Osteocyte (in vitro differentiated cells): Measurements from ENCODE around the gene SMOC2. TPM values are rescaled to one million over a fixed set of nuclear protein-coding genes. Genes with fewer than 3 reads are reported as not detected.

Source experiments
- DNase-seq: peaks from one replicate; pipeline ENCODE4 v3.0.0; 2021; ENCODE audit warnings: mixed read lengths; ENCODE audit not compliant: unreplicated experiment; ENCODE audit errors: extremely low spot score
- H3K27ac Mint-ChIP-seq: one replicate; pipeline ENCODE4 v1.8.0; 2021; ENCODE audit warnings: mild to moderate bottlenecking, mixed read lengths; ENCODE audit not compliant: unreplicated experiment
- H3K27me3 Mint-ChIP-seq: one replicate; pipeline ENCODE4 v1.8.0; 2021; ENCODE audit warnings: mixed read lengths; ENCODE audit not compliant: unreplicated experiment
- H3K36me3 Mint-ChIP-seq: one replicate; pipeline ENCODE4 v1.8.0; 2021; ENCODE audit warnings: mixed read lengths; ENCODE audit not compliant: unreplicated experiment
- H3K4me1 Mint-ChIP-seq: one replicate; pipeline ENCODE4 v1.8.0; 2021; ENCODE audit warnings: mixed read lengths; ENCODE audit not compliant: unreplicated experiment
- H3K4me3 Mint-ChIP-seq: one replicate; pipeline ENCODE4 v1.8.0; 2021; ENCODE audit warnings: mild to moderate bottlenecking, moderate library complexity, mixed read lengths; ENCODE audit not compliant: unreplicated experiment
- H3K9me3 Mint-ChIP-seq: one replicate; pipeline ENCODE4 v1.8.0; 2021; ENCODE audit warnings: mixed read lengths; ENCODE audit not compliant: unreplicated experiment
- total RNA-seq: library from RNA; stranded (reverse); gene quantifications from 2 replicates; pipeline ENCODE4 v1.2.1, GENCODE V29; 2021
- TF ChIP-seq, protein P1 (sequence below): fragments of 200-600 bp; sonication (generic); IDR thresholded peaks from 2 replicates; pipeline ENCODE4 v1.5.0; 2021; ENCODE audit warnings: antibody characterized with exemption, mild to moderate bottlenecking, moderate library complexity

Gene SMOC2
- total RNA-seq, 1 donor from 2014 or later = 11.6 TPM

DNA sequence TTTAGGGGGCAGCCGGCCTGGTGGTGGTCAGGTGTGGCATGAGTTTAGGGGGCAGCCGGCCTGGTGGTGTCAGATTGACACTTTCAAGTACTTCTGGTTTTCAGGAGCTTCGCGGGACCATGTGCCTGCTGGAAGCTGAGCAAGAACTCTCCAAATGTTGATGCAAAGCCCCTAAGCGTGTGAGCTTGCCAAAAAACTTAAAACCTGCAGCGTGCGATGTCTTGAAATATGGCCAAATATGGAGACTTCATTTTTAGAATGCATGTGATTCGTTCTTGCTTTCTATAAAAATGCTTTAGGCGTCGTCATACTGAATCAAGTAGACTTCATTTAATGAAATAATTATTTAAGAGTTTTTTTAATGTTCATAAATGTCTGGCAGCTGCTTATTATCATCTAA is 149.4 kb downstream of the SMOC2 start:
- H3K9me3 Mint-ChIP-seq = no peaks in the 10 kb centered on the region
- TF ChIP-seq, protein P1, sequence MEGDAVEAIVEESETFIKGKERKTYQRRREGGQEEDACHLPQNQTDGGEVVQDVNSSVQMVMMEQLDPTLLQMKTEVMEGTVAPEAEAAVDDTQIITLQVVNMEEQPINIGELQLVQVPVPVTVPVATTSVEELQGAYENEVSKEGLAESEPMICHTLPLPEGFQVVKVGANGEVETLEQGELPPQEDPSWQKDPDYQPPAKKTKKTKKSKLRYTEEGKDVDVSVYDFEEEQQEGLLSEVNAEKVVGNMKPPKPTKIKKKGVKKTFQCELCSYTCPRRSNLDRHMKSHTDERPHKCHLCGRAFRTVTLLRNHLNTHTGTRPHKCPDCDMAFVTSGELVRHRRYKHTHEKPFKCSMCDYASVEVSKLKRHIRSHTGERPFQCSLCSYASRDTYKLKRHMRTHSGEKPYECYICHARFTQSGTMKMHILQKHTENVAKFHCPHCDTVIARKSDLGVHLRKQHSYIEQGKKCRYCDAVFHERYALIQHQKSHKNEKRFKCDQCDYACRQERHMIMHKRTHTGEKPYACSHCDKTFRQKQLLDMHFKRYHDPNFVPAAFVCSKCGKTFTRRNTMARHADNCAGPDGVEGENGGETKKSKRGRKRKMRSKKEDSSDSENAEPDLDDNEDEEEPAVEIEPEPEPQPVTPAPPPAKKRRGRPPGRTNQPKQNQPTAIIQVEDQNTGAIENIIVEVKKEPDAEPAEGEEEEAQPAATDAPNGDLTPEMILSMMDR = no peak

GRCh38 chr6:168596344-168596743 is 155.4 kb downstream of the SMOC2 start:
- Mint-ChIP-seq H3K4me3 (no peak overlapping the region), H3K27me3 (peaks cover 5% of the 10 kb centered on the region), H3K36me3 (no peaks in the 10 kb centered on the region)

More for the DNA sequence above, 149.4 kb downstream of the SMOC2 start:
- no peaks in the 10 kb centered on the region for H3K4me1 Mint-ChIP-seq
- no peak overlapping the region for H3K27ac Mint-ChIP-seq
- H3K27me3 Mint-ChIP-seq = peaks cover 4% of the 10 kb centered on the region
- H3K36me3 Mint-ChIP-seq = no peaks in the 10 kb centered on the region
- no peak for DNase-seq
- H3K4me3 Mint-ChIP-seq = no peak overlapping the region

GRCh38 chr6:168597471-168597875 is 156.5 kb downstream of the SMOC2 start:
- H3K4me1 Mint-ChIP-seq = no peaks in the 10 kb centered on the region
- TF ChIP-seq, protein P1 = no peak
- DNase-seq = no peak
- H3K27me3 Mint-ChIP-seq = peaks cover 5% of the 10 kb centered on the region
- no peak overlapping the region for H3K4me3 Mint-ChIP-seq
- H3K9me3 Mint-ChIP-seq = no peaks in the 10 kb centered on the region
- H3K36me3 Mint-ChIP-seq = no peaks in the 10 kb centered on the region
- H3K27ac Mint-ChIP-seq = no peak overlapping the region

More at GRCh38 chr6:168596344-168596743, 155.4 kb downstream of the SMOC2 start:
- H3K9me3 Mint-ChIP-seq = no peaks in the 10 kb centered on the region
- no peak overlapping the region for H3K27ac Mint-ChIP-seq
- DNase-seq = no peak
- no peaks in the 10 kb centered on the region for H3K4me1 Mint-ChIP-seq
- TF ChIP-seq, protein P1 = no peak

DNA sequence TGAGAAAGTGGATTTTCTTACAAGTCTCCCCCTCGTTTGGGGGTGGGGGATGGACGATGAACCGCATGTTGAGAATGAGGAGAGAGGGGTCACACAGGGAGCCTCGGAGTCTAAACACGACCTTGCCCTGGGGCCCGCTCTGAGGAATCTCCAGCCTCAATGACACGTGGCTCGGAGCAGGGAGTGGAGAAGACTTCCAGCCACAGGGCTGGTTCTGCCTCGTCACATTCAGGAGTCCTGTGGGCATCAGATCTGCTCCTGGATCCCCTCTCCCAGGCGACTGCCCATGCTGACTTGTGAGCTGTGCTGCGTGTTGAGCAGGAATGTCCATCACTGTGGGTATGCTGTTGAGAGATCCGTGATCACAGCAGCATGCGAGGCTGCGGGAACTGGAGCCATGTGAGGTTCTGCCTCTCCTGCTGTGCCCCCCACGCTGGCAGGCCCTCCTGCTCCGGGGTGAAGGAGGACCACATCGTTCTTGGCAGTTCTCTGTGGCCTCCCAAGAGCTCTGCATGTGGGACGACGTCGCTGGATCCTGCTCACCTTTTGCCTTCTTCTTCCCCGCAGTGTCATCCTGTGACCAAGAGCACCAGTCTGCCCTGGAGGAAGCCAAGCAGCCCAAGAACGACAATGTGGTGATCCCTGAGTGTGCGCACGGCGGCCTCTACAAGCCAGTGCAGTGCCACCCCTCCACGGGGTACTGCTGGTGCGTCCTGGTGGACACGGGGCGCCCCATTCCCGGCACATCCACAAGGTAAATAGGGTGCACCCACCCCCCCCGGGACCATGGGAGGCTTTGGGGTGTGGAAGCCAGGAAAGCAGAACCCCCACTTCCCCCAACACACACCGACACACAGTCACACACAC is 157.5 kb downstream of the SMOC2 start:
- DNase-seq = no peak
- Mint-ChIP-seq H3K9me3 (no peaks in the 10 kb centered on the region), H3K27ac (no peak overlapping the region), H3K4me3 (no peak overlapping the region), H3K27me3 (peaks cover 5% of the 10 kb centered on the region), H3K36me3 (no peaks in the 10 kb centered on the region), H3K4me1 (no peaks in the 10 kb centered on the region)
- TF ChIP-seq, protein P1 = no peak

DNA sequence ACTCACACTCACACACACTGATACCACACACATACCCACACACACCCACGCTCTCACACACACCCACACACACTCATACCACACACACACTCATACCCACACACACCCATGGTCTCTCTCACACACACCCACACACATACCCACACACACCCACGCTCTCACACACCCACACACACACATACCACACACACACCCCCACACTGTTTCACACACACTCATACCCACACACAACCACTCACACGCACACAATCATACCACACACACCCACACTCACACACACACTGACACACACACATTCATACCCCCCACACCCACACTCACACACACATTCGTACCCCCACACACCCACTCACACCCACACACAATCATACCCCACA is 158.1 kb downstream of the SMOC2 start:
- Mint-ChIP-seq H3K4me1 (no peaks in the 10 kb centered on the region), H3K27ac (no peak overlapping the region), H3K9me3 (no peaks in the 10 kb centered on the region), H3K27me3 (peaks cover 5% of the 10 kb centered on the region), H3K36me3 (no peaks in the 10 kb centered on the region), H3K4me3 (no peak overlapping the region)
- TF ChIP-seq, protein P1 = no peak
- no peak for DNase-seq
